Coronary artery (tissue), 2 donors: ENCODE results near the gene OGFOD3.
A peak's percentile ranks its signal among the peaks of the same experiment; 100 is the strongest.

Experiments
- DNase-seq: peaks from one replicate; pipeline ENCODE4 v3.0.0-alpha.2; 2017; ENCODE audit warnings: low spot score
- H3K27ac ChIP-seq, 2 donors: fragments of 200-600 bp; sonication (generic); one replicate each; pipeline ENCODE4 v1.5.1; 2016 to 2019
- H3K4me3 ChIP-seq: fragments of 200-600 bp; sonication (generic); 2 replicates; pipeline ENCODE4 v1.5.1; 2016; ENCODE audit warnings: mild to moderate bottlenecking, moderate library complexity
- CTCF ChIP-seq: fragments of 200-600 bp; sonication (generic); IDR thresholded peaks from one replicate; pipeline ENCODE4 v1.5.1; 2019; ENCODE audit warnings: antibody characterized with exemption

Gene OGFOD3

DNA sequence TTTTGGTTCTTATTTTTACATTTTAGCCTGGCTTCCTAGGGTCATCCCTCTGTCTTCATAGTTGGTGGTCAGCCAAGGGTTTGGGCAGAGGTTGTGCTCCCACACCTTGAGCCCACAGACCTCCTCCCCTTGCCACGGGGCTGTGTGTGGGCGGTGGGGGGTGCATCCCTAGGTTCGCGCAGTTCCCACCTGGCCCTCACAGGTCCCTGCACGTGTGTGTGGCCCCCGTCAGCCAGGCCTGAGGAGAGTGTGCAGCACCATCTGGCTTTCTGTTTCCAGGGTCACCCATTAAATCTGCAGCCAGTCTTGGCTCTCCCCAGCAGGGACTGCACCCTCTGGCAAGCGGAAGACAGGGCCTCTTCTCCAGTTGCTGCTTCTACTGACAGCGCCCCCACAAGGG is 13.6 kb upstream of the OGFOD3 start:
- DNase-seq: no peak
- H3K4me3 ChIP-seq: no peak overlapping the region
- TF ChIP-seq CTCF: no peak
- no peak overlapping the region for H3K27ac ChIP-seq

DNA sequence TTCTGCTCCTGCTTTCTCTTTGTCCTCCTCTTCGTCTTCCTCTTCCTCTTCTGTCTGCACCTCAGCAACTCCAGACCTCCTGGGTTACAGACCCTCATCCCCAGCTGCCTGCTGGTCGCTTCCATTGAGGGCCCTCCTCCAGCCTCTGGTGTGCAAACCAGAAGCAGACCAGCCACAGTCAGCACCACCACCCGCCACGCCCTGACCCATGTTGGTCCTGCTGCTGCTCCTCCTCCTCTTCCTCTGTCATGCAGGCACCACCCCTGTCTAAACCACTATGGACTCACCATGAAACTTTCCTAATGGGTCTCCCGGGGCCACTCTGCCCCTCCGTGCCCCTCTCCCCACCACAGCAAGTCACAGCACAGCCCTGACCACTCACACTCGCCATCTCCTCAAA is 11.4 kb upstream of the OGFOD3 start:
- TF ChIP-seq CTCF: no peak
- DNase-seq: no peak
- Histone ChIP-seq H3K27ac (no peak overlapping the region), H3K4me3 (no peak overlapping the region)

DNA sequence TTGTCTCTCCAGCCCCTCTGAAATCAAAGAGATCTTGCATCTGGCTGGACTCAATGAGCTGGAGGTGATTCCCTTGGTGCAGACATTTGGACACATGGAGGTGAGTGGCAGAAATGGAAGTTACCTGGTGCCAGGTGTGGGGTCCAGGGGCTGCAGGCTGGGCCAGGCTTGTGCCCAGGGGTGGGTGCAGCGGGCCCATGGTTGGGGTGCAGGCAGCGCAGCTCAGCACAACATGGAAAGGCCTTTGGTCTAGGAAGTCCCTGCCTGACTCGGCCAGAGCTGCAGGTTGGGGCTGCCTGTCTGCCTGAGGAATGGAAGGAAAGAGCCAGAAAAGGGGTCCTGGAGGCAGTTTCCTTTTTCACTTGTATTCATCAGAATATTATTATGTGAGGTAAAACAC is 10.2 kb upstream of the OGFOD3 start:
- H3K4me3 ChIP-seq: no peak overlapping the region

GRCh38 chr17:82424863-82425159 is 6.4 kb upstream of the OGFOD3 start:
- Histone ChIP-seq H3K27ac (no peak overlapping the region), H3K4me3 (no peak overlapping the region)
- no peak for DNase-seq
- TF ChIP-seq CTCF: no peak

More for the DNA sequence above, 10.2 kb upstream of the OGFOD3 start:
- H3K27ac ChIP-seq: no peak overlapping the region
- DNase-seq: no peak
- TF ChIP-seq CTCF: no peak

GRCh38 chr17:82424001-82424862 is 5.8 kb upstream of the OGFOD3 start:
- Histone ChIP-seq H3K27ac (no peak overlapping the region), H3K4me3 (no peak overlapping the region)
- TF ChIP-seq CTCF: no peak
- DNase-seq: no peak

DNA sequence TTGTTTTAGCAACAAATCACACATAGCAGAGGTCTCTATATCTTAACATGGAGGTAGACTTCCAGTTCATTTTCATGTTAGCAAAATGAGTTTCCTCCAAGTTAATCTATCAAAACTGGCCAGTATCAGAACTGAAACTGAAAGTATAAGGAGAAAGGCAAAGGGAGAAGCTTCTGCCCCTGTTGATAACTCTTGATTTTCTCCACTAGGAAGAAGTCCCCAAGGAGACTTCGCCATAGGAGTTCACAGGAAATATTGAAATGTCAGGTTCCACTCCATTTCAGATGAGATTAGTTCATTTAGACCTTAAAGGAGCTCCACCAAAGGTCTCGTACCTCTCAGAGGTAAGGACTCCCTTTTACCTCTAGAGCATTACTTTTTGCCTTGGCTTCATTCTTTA is 1.2 kb upstream of the OGFOD3 start:
- no peak for TF ChIP-seq CTCF
- Histone ChIP-seq H3K4me3 (peak overlapping the region; percentile 84), H3K27ac (no peak overlapping the region)
- no peak for DNase-seq

DNA sequence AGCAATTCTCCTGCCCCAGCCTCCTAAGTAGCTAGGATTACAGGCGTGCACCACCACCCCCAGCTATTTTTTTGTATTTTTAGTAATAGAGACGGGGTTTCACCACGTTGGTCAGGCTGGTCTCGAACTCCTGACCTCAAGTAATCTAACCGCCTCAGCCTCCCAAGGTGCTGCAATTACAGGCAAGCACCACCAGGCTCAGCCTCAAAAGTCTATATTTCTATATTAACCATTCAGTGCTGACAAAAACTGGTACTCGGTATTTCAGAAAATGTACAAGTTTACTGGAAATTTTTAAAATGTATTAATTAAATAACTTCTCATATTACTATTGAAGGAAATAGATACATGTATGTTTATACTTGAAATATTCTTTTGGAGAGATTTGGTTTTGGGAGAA is 1.6 kb downstream of the OGFOD3 start:
- no peak for TF ChIP-seq CTCF
- no peak overlapping the region for H3K4me3 ChIP-seq

More for the DNA sequence above, 1.6 kb downstream of the OGFOD3 start:
- no peak overlapping the region for H3K27ac ChIP-seq
- DNase-seq: no peak
